ENCODE measurements around the gene TOP1.

The TOP1 gene

GRCh38 chr20:41028359-41029149 is at the start of gene TOP1:
TSS of gene TOP1 (plus strand) at chr20:41028822. CDS start at chr20:41029068, 246 bp downstream.
- peak; percentile 99 for DNase-seq (ENCODE audit: low read depth, low spot score)

GRCh38 chr20:40979247-40979646 is 49.4 kb upstream of the TOP1 start:
- no peak for DNase-seq (ENCODE audit: low read depth, low spot score)

GRCh38 chr20:40980106-40980827 is 48.4 kb upstream of the TOP1 start:
- no peak for DNase-seq (ENCODE audit: low read depth, low spot score)

GRCh38 chr20:40980828-40981310 is 47.8 kb upstream of the TOP1 start:
- no peak for DNase-seq (ENCODE audit: low read depth, low spot score)

- no peak for DNase-seq (ENCODE audit: low read depth, low spot score)
These were observed 46.0 kb upstream of the TOP1 start for GRCh38 chr20:40982415-40983145.

GRCh38 chr20:40983898-40984297 is 44.7 kb upstream of the TOP1 start:
- DNase-seq (ENCODE audit: low read depth, low spot score) = no peak

GRCh38 chr20:40984496-40984895 is 44.1 kb upstream of the TOP1 start:
- DNase-seq (ENCODE audit: low read depth, low spot score) = no peak

GRCh38 chr20:40986774-40987173 is 41.8 kb upstream of the TOP1 start:
- no peak for DNase-seq (ENCODE audit: low read depth, low spot score)

GRCh38 chr20:40990542-40991120 is 38.0 kb upstream of the TOP1 start:
- peak; percentile 39 for DNase-seq (ENCODE audit: low read depth, low spot score)

- DNase-seq (ENCODE audit: low read depth, low spot score) = no peak
These were observed 37.3 kb upstream of the TOP1 start for GRCh38 chr20:40991181-40991889.

- DNase-seq (ENCODE audit: low read depth, low spot score) = no peak
These were observed 36.1 kb upstream of the TOP1 start for GRCh38 chr20:40992349-40993113.

- no peak for DNase-seq (ENCODE audit: low read depth, low spot score)
These were observed 34.7 kb upstream of the TOP1 start for GRCh38 chr20:40993794-40994540.

GRCh38 chr20:40996326-40996725 is 32.3 kb upstream of the TOP1 start:
- no peak for DNase-seq (ENCODE audit: low read depth, low spot score)

GRCh38 chr20:40997116-40997515 is 31.5 kb upstream of the TOP1 start:
- DNase-seq (ENCODE audit: low read depth, low spot score) = no peak

- DNase-seq (ENCODE audit: low read depth, low spot score) = no peak
These were observed 28.8 kb upstream of the TOP1 start for GRCh38 chr20:40999841-41000240.

GRCh38 chr20:41000628-41001027 is 28.0 kb upstream of the TOP1 start:
- DNase-seq (ENCODE audit: low read depth, low spot score) = no peak

- no peak for DNase-seq (ENCODE audit: low read depth, low spot score)
These were observed 27.1 kb upstream of the TOP1 start for GRCh38 chr20:41001497-41001896.

GRCh38 chr20:41002842-41003142 is 25.8 kb upstream of the TOP1 start:
- no peak for DNase-seq (ENCODE audit: low read depth, low spot score)

GRCh38 chr20:41003143-41003935 is 25.3 kb upstream of the TOP1 start:
- DNase-seq (ENCODE audit: low read depth, low spot score) = peak; percentile 4

Measured in activated naive CD8-positive, alpha-beta T cell treated with anti-CD3 and anti-CD28 coated beads, Interleukin-2, amount 50 U/mL, for 16 hours (primary cell).